ENCODE data around the gene MTERF4. TPM values are rescaled to one million over a fixed set of nuclear protein-coding genes. Genes with fewer than 3 reads are reported as not detected.

Gene MTERF4
- total and polyA plus RNA-seq, 2 of the 13 experiments (the other 11 are each of a cell fraction or from before 2014, with no cell fraction given), result 50.5 to 59.8 TPM

DNA sequence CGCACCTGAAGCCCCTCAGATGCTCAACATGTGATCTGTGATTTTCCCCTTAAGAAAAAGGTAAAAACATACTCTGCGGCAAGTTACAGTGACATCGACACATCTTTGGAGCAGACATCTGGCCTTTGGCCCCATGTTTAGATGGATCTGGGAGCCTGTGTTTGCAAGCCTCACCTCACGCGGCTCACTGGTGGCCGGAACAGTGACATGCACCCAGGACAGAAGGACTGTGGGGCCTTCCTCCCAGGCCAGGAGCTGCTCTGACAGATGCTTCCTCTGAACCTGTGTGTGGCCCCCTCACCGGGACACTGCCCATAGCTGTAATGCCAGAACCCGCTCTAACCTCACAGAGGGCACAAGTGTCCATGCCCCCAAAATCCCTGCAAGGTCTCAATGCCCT, 34.1 kb upstream of the MTERF4 start (continued):
- TF ChIP-seq, protein P1, sequence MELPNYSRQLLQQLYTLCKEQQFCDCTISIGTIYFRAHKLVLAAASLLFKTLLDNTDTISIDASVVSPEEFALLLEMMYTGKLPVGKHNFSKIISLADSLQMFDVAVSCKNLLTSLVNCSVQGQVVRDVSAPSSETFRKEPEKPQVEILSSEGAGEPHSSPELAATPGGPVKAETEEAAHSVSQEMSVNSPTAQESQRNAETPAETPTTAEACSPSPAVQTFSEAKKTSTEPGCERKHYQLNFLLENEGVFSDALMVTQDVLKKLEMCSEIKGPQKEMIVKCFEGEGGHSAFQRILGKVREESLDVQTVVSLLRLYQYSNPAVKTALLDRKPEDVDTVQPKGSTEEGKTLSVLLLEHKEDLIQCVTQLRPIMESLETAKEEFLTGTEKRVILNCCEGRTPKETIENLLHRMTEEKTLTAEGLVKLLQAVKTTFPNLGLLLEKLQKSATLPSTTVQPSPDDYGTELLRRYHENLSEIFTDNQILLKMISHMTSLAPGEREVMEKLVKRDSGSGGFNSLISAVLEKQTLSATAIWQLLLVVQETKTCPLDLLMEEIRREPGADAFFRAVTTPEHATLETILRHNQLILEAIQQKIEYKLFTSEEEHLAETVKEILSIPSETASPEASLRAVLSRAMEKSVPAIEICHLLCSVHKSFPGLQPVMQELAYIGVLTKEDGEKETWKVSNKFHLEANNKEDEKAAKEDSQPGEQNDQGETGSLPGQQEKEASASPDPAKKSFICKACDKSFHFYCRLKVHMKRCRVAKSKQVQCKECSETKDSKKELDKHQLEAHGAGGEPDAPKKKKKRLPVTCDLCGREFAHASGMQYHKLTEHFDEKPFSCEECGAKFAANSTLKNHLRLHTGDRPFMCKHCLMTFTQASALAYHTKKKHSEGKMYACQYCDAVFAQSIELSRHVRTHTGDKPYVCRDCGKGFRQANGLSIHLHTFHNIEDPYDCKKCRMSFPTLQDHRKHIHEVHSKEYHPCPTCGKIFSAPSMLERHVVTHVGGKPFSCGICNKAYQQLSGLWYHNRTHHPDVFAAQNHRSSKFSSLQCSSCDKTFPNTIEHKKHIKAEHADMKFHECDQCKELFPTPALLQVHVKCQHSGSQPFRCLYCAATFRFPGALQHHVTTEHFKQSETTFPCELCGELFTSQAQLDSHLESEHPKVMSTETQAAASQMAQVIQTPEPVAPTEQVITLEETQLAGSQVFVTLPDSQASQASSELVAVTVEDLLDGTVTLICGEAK (IDR thresholded peaks at IDR 0.05), result no peak
- TF ChIP-seq, protein P1 (CRISPR knock-in tag; IDR thresholded peaks at IDR 0.05), result no peak
- TF ChIP-seq ZSCAN25 (CRISPR knock-in tag; IDR thresholded peaks at IDR 0.05), result 0 out of 2 replicates have a peak, but pooled peaks have one; percentile 7
- TF ChIP-seq, protein P2, sequence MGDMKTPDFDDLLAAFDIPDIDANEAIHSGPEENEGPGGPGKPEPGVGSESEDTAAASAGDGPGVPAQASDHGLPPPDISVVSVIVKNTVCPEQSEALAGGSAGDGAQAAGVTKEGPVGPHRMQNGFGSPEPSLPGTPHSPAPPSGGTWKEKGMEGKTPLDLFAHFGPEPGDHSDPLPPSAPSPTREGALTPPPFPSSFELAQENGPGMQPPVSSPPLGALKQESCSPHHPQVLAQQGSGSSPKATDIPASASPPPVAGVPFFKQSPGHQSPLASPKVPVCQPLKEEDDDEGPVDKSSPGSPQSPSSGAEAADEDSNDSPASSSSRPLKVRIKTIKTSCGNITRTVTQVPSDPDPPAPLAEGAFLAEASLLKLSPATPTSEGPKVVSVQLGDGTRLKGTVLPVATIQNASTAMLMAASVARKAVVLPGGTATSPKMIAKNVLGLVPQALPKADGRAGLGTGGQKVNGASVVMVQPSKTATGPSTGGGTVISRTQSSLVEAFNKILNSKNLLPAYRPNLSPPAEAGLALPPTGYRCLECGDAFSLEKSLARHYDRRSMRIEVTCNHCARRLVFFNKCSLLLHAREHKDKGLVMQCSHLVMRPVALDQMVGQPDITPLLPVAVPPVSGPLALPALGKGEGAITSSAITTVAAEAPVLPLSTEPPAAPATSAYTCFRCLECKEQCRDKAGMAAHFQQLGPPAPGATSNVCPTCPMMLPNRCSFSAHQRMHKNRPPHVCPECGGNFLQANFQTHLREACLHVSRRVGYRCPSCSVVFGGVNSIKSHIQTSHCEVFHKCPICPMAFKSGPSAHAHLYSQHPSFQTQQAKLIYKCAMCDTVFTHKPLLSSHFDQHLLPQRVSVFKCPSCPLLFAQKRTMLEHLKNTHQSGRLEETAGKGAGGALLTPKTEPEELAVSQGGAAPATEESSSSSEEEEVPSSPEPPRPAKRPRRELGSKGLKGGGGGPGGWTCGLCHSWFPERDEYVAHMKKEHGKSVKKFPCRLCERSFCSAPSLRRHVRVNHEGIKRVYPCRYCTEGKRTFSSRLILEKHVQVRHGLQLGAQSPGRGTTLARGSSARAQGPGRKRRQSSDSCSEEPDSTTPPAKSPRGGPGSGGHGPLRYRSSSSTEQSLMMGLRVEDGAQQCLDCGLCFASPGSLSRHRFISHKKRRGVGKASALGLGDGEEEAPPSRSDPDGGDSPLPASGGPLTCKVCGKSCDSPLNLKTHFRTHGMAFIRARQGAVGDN (CRISPR knock-in tag; IDR thresholded peaks at IDR 0.05), result peak; percentile 53; the same call in 1 of the 2 replicates
- no peak for TF ChIP-seq SRF (IDR thresholded peaks at IDR 0.05; ENCODE audit: low read depth, low read length)
- no peak for TF ChIP-seq CHD2 (IDR thresholded peaks at IDR 0.05; ENCODE audit: low read depth, low read length)
- peak; percentile 31; the same call in 1 of the 2 replicates for TF ChIP-seq ZNF446 (CRISPR knock-in tag; IDR thresholded peaks at IDR 0.05)
- TF ChIP-seq, protein P3, sequence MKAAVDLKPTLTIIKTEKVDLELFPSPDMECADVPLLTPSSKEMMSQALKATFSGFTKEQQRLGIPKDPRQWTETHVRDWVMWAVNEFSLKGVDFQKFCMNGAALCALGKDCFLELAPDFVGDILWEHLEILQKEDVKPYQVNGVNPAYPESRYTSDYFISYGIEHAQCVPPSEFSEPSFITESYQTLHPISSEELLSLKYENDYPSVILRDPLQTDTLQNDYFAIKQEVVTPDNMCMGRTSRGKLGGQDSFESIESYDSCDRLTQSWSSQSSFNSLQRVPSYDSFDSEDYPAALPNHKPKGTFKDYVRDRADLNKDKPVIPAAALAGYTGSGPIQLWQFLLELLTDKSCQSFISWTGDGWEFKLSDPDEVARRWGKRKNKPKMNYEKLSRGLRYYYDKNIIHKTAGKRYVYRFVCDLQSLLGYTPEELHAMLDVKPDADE (CRISPR knock-in tag; IDR thresholded peaks at IDR 0.05), result no peak
- TF ChIP-seq, protein P4, sequence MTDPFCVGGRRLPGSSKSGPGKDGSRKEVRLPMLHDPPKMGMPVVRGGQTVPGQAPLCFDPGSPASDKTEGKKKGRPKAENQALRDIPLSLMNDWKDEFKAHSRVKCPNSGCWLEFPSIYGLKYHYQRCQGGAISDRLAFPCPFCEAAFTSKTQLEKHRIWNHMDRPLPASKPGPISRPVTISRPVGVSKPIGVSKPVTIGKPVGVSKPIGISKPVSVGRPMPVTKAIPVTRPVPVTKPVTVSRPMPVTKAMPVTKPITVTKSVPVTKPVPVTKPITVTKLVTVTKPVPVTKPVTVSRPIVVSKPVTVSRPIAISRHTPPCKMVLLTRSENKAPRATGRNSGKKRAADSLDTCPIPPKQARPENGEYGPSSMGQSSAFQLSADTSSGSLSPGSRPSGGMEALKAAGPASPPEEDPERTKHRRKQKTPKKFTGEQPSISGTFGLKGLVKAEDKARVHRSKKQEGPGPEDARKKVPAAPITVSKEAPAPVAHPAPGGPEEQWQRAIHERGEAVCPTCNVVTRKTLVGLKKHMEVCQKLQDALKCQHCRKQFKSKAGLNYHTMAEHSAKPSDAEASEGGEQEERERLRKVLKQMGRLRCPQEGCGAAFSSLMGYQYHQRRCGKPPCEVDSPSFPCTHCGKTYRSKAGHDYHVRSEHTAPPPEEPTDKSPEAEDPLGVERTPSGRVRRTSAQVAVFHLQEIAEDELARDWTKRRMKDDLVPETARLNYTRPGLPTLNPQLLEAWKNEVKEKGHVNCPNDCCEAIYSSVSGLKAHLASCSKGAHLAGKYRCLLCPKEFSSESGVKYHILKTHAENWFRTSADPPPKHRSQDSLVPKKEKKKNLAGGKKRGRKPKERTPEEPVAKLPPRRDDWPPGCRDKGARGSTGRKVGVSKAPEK (CRISPR knock-in tag; IDR thresholded peaks at IDR 0.05; ENCODE audit: borderline replicate concordance), result no peak
- no peak for TF ChIP-seq ZNF598 (CRISPR knock-in tag; IDR thresholded peaks at IDR 0.05; ENCODE audit: borderline replicate concordance)
